ENCODE results near the gene PVR.

PVR gene

GRCh38 chr19:44692379-44692721 is 48.6 kb downstream of the PVR start:
- Histone ChIP-seq H3K4me3 (ENCODE audit: low read depth in 1 of 2, low read length in 1 of 2) (no peak overlapping the region), H3K27ac (no peak overlapping the region), H3K27me3 (peaks cover 23% of the 10 kb centered on the region), H3K36me3 (no peaks in the 10 kb centered on the region), H3K9me3 (no peaks in the 10 kb centered on the region), H3K4me1 (ENCODE audit: control insufficient read depth in 1 of 2, insufficient read depth in 1 of 2, low read depth in 1 of 2, low read length in 1 of 2) (peaks cover 12 to 19% of the 10 kb centered on the region in 2 experiments)
- TF ChIP-seq, protein P1, sequence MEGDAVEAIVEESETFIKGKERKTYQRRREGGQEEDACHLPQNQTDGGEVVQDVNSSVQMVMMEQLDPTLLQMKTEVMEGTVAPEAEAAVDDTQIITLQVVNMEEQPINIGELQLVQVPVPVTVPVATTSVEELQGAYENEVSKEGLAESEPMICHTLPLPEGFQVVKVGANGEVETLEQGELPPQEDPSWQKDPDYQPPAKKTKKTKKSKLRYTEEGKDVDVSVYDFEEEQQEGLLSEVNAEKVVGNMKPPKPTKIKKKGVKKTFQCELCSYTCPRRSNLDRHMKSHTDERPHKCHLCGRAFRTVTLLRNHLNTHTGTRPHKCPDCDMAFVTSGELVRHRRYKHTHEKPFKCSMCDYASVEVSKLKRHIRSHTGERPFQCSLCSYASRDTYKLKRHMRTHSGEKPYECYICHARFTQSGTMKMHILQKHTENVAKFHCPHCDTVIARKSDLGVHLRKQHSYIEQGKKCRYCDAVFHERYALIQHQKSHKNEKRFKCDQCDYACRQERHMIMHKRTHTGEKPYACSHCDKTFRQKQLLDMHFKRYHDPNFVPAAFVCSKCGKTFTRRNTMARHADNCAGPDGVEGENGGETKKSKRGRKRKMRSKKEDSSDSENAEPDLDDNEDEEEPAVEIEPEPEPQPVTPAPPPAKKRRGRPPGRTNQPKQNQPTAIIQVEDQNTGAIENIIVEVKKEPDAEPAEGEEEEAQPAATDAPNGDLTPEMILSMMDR (IDR thresholded peaks at IDR 0.05) = no peak

- TF ChIP-seq, protein P1 (IDR thresholded peaks at IDR 0.05) = no peak
- Histone ChIP-seq H3K4me1 (ENCODE audit: control insufficient read depth in 1 of 2, insufficient read depth in 1 of 2, low read depth in 1 of 2, low read length in 1 of 2) (peaks cover 0 to 3% of the 10 kb centered on the region in 2 experiments), H3K27ac (no peak overlapping the region)
These were observed 50.5 kb downstream of the PVR start for GRCh38 chr19:44694184-44694579.

GRCh38 chr19:44696939-44697669 is 53.4 kb downstream of the PVR start:
- Histone ChIP-seq H3K4me1 (ENCODE audit: control insufficient read depth in 1 of 2, insufficient read depth in 1 of 2, low read depth in 1 of 2, low read length in 1 of 2) (no peaks in the 10 kb centered on the region), H3K27me3 (peaks cover 24% of the 10 kb centered on the region), H3K36me3 (no peaks in the 10 kb centered on the region), H3K4me3 (ENCODE audit: low read depth in 1 of 2, low read length in 1 of 2) (no peak overlapping the region), H3K27ac (no peak overlapping the region), H3K9me3 (no peaks in the 10 kb centered on the region)
- TF ChIP-seq, protein P1 (IDR thresholded peaks at IDR 0.05) = no peak

More at GRCh38 chr19:44694184-44694579, 50.5 kb downstream of the PVR start:
- H3K9me3 ChIP-seq = no peaks in the 10 kb centered on the region
- peaks cover 29% of the 10 kb centered on the region for H3K27me3 ChIP-seq
- no peaks in the 10 kb centered on the region for H3K36me3 ChIP-seq
- no peak overlapping the region for H3K4me3 ChIP-seq (ENCODE audit: low read depth in 1 of 2, low read length in 1 of 2)

- no peak overlapping the region for H3K27ac ChIP-seq
- no peaks in the 10 kb centered on the region for H3K4me1 ChIP-seq (ENCODE audit: control insufficient read depth in 1 of 2, insufficient read depth in 1 of 2, low read depth in 1 of 2, low read length in 1 of 2)
These were observed 53.9 kb downstream of the PVR start for GRCh38 chr19:44697670-44698034.

GRCh38 chr19:44698492-44699201 is 54.9 kb downstream of the PVR start, which contains the start of gene CEACAM16:
CEACAM16 (plus strand) TSS chr19:44699151; CDS start chr19:44701457, 2,306 bp downstream.
- Histone ChIP-seq H3K4me1 (ENCODE audit: control insufficient read depth in 1 of 2, insufficient read depth in 1 of 2, low read depth in 1 of 2, low read length in 1 of 2) (no peaks in the 10 kb centered on the region), H3K36me3 (no peaks in the 10 kb centered on the region), H3K27ac (no peak within 1 kb of the TSS), H3K9me3 (no peaks in the 10 kb centered on the region), H3K27me3 (peaks cover 13% of the 10 kb centered on the region), H3K4me3 (ENCODE audit: low read depth in 1 of 2, low read length in 1 of 2) (no peak within 1 kb of the TSS)
- TF ChIP-seq, protein P1 (IDR thresholded peaks at IDR 0.05) = no peak

More at GRCh38 chr19:44697670-44698034, 53.9 kb downstream of the PVR start:
- Histone ChIP-seq H3K9me3 (no peaks in the 10 kb centered on the region), H3K36me3 (no peaks in the 10 kb centered on the region), H3K4me3 (ENCODE audit: low read depth in 1 of 2, low read length in 1 of 2) (no peak overlapping the region), H3K27me3 (peaks cover 18% of the 10 kb centered on the region)
- TF ChIP-seq, protein P1 (IDR thresholded peaks at IDR 0.05) = no peak
